GM21423 (cell line): ENCODE measurements around the gene FAM120B.

Experiments used
- ATAC-seq: cut with Tn5 transposase; IDR thresholded peaks from one replicate; pipeline ENCODE4 v1.9.1; 2021; ENCODE audit warnings: mild to moderate bottlenecking, moderate library complexity; ENCODE audit not compliant: unreplicated experiment

Gene FAM120B

DNA sequence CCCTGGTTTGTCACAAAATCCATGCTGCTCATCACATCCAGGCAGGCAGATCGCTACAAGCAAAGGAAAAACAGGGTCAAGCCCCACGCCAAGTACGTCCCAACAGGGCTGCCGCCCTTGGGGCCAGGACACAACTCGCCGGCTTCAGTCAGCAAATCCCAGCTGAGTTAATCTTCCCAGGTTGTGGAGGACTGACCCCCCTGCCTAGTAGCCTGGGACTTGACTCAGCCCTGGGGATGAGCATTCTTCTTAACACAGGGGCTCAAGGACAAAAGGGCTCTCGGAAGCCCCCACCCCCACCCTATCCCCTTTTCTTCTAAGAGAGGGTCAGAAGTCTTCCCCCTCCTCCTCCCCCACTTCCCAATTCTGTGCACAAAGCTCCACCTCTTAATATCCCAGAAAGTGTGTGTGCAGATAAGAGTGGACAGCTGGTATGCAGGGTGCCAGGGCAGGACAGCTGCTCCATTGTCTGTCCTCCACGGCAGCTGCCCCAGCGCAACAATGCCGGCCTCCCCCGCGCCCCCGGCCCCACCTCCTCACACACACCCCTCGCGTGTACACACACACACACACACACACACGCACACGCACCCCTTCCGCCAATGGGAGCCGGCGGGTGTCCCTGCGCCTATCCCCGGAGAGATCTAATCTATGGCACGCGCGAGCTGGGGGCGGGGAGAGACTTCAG, 20.2 kb upstream of the FAM120B start:
- no peak for ATAC-seq

DNA sequence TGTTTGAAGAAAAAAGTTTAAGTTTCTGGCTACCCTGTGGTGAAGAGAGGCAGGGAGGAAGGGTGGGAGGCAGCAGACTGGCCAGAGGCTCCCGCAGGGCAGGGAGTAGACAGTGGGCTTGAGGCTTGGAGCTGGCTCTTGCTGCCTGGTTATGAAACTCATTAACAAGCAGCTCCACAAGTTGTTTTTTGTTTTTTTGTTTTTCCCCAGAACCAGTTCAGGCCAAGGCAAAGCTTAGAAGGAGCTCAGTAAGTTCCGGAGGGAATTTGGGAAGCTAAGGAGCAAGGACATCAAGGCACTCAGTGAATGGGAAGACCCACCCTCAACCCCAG, 19.7 kb upstream of the FAM120B start:
- no peak for ATAC-seq

DNA sequence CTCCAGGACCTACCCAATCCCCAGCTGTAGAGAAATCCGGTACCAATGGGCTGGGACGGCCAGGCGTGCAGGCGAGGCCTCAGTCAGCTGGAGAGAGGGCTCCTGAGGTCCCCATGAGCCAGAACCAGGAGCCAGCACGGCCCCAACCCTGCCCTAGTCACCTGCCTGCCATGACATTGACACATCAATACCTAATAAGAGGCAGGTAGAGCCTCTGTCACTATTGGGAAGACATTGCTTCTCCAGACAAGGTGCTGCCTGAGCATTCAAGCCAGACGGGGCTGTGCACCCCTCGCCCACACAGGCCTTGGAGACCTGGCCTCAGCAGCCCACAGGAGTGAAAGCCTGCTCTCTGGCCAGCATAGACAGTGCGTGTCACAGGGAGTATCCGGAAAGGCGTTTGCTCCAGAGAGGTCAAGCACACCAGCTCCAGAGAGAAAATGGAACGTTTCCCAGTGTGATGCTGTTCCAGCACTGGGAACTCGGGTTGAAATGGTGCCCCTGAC, 19.1 kb upstream of the FAM120B start:
- no peak for ATAC-seq

DNA sequence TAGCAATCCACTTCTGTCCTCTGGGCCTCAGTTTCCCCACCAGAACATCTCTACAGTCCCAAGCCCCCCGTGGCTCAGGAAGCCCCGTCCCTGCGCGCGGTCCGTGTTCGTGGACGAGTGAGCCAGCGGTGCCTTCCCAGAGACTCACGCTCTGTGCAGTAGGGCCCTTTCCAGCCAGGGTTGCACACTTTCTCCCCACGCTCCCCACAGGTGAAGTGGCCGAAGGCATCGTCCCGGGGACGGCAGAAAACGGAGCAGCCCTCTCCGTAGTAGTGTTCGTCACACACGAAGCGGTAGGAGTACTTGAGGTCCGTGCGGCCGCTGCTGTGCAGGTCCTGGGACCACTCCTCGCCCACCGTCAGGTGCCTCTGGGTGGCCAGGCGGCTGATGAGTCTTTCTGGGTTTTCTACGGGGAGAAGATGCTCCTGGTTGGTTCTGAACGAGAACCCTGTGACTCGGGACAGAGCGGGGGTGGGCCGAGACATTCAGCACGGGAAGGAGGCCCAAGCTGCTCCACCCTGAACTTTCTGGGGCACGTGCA, 18.4 kb upstream of the FAM120B start:
- no peak for ATAC-seq

DNA sequence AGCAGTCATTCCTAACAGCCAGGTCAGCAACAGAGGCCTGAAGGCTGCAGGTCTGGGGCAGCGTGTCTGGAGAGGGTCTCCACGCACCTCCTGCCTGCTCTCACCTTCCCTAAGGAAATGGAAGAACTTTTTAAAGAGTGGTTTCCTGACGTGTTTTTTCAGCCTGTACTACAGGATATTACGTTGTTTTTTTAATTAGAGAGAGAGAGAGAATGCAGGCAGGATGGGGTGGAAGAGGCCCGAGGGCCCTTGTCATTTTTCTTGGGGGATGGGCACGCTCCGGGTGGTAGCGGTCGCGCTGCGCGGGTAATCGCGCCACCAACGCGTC, 17.7 kb upstream of the FAM120B start:
- no peak for ATAC-seq

DNA sequence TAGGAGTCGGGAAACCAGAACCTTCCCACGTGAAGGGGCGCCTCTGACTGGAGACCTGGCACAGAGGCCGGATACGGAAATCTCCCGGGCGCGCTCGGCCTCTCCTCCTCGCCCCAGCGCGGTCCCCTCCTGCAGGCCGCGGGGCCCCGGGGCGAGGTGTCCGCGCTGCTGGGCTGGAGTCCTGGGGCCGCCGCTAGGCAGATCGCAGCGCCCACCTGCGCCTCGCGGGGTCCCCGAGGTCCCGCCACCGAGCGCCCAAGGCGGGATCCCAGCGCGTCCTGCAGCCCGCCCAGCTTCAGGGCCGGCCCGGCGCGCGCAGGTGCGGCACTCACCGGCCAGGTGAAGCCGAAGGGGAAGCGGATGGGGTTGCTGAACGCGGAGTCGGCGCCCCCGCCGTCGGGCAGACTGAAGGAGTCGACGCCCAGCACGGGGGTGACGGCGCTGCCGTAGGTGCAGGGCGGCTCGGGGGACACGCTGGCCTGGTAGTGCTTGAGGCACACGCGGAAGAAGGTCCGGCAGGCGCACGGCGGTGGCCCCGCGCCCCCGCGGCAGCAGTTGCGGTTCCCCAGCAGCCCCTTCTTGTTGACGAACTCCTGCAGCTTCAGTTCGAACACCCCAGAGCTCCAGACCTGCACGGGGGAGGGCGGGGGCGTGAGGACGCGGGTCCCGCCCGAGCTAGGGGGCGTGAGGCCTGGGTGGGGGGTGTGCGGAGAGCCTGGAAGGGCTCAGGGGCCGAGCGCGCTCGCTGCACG, 17.2 kb upstream of the FAM120B start:
- no peak for ATAC-seq

DNA sequence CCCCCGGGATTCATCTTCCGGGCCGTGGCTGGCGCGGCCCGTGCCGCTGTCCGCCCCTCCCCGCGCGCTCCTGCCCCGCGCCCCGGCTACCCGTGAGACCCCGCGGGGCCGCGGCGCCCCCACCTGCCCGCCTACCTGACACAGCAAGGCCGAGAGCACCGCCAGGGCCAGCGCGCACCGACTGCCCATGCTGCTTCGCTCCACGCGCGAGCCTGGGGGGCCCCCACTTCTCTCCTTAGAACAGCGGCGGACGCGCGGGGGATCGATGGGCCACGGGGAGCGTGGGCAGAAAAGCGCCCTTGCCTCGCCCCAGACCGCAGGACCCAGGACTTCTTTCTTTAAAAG, 16.6 kb upstream of the FAM120B start:
- no peak for ATAC-seq

DNA sequence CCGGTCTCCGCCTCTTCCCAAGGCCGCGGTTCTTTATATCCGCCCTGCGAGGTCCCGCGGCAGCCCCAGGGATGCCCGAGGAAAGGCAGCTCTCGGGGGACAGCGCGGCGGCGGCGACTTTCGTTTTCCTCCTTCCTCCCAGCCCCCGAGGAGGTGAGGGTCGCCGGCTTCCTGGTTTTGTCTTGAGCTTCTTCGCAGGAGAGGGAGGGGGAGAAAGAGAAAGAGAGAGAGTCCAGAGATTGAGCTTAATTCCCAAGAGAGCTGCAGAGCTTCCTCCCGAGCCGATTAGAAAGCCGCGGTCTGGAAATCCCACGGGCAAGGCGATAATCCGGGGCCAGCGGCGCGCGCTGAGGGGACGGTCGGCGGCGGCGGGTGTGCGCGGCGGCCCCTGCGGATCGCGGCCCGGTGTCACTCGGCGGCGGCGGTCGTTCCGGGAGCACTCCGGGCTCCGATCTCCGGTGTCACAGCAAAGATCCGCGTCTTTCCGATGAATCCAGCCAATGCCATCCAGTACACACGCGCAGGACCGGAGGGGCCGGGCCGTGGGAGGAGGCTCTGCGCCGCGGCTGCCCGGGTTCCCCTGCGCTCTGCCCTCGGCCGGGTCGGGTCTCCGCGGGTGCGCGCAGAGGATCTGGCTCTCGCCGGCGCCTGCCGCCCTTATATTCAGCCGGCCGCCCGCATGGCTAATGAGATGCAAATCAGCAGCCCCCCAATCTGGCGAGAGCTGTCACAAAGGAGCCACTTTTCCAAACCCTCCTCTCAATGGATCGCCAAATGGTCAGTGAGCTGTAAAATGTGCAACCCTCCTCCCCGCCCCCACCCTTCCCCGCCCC, 16.0 kb upstream of the FAM120B start, which contains the start of gene DLL1:
TSS of gene DLL1 (minus strand) at position 783 of the 833 bp plus-strand sequence. CDS start 939 bp downstream, outside the sequence.
- ATAC-seq: no peak

DNA sequence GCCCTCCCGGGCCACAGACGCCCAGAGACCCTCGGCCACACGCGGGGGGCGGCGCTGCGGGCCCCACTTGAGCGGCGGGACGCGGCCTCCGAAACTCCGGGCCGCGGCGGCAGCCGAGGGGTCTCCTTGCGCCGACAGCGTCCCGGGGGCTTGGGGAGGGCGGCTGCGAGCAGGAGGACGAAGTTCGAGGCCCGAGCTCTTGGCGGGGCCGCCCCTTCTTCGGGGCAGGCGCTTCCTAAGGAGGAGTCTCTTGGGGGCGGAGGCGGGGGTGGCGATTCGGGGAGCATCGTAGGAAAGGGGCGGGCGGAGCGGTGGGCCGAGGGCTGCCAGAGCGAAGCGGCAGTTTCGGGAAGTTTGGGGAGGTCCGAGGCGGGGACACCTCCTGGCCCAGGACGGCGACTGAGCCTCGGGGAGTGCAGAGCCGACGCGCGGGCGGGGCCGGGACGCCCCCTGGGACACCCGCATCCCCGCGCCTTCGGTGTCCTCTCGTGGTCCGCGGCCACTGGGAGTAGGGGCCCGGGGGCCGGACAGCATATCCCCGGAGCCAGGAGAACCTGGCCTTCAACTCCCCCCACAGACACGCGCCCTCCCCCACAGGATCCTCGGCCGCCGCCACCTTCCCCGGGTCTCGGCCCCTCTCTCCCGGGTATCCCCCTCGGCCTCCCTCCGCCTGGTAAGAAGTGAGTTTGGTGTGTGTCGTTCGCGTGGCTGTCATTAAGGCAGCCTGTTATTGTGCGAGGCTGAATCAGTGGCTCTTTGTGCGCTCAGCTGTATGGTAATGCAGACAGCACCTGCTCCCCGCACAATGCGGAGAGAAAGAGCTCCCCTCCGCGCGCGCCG, 15.1 kb upstream of the FAM120B start:
- peak; percentile 28 for ATAC-seq

DNA sequence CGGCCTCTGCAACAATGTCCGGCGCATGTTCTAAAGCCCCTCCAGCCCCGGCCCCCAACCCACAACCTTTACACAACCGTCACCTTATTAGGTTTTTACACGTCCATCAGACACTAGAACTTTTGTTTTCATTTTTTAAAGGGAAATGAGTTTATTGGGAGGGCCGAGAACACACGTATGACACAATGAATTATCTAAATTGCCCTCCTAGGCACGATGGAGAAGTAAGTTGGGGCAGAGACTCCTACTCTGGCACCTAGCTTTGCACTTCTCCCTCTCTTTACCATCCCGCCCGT, 14.5 kb upstream of the FAM120B start:
- ATAC-seq: no peak

DNA sequence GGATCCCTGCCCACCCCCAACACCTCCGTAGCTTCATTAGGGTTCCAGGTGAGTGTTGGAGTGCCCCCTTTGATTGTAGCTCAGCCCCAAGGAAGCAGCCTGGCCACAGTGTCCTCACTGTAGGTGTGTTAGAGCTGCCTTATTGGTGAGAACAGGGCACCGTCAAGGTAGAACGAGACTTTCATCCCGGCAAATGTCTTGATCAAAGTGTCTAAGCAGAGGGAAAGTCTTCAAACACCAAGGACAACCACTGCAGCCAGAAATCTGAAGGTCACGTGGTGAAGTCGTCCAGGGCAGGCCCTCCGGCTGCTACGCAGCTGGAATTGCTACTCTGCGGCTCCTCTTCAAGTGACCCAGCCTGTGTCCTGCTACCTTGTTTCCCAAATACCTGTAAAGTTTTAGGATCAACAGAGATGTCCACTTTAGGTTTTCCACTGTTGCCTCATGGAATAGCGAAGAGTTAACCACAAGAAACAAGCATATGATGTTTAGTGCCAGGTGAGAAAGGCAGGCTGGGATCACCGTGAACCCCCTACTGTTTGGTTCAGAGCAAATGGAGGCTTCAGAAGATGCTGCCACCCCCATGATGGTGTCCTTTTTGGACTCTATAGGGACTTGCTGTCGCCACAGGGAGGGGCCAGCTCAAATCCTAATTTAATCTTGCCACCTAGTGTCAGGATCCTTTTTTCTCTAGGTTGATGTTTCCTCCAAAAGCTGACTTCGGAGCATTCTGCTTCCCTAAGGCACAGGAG, 14.0 kb upstream of the FAM120B start:
- no peak for ATAC-seq

DNA sequence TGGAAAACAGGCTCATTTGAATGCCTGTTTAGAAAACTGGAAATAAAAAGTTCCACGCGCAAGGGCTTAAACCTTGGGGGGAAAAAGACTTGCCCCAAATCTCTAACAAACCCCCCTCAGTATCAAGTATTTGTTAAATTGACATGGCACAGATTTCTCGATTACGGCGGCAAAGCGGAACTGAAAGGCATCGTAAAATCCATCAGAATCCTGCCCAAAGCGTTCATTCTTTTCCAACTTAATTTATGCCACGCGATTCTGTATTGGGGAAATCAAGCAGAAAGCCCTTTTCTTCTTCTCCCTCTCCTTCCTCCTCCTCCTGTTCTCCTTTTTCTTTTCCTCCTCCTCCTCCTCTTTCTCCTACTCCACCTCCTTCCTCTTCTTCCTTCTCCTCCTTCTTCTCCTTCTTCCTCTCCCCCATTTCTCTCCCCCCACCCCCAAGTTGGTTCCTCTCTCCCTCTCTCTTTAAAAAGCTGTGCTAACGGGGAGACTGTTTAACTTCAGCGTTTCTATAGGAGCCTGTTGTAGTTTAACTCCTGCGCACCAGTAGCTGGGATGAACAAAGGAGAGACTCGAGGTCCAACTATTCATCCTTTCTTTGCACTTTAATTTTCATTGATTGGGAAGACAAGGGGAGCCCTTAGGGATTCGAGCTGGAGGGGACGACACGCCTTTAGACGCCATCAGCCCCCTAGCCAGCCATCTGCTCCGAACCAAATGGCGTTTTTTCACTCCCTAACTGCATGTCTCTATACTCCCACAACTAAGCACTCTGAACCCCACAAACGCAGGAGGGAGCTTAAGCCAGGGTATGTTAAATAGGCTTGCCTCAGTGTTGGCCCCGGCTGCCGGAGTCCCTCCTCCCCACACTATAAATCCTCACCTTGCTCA, 13.0 kb upstream of the FAM120B start:
- no peak for ATAC-seq

DNA sequence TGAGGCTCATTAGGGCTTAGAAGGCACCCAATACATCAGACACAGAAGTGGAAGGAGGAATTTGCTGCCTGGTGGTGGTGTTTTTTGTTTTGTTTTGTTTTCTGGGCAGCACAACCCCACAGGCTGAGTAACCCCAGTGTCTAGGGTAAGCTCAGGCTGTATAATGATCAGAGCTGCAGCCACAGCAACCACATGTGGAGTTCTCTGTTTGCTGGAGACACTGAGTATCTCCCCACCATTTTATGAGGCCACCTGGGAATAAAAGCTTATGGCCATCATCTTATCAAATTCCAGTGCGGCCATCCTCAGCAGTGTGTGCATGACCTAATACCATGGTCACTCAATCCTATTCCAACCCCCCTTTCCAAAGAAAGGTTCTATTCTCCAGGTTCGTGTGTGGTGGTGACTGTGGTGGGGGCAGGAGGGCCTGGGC, 12.2 kb upstream of the FAM120B start:
- ATAC-seq: no peak

DNA sequence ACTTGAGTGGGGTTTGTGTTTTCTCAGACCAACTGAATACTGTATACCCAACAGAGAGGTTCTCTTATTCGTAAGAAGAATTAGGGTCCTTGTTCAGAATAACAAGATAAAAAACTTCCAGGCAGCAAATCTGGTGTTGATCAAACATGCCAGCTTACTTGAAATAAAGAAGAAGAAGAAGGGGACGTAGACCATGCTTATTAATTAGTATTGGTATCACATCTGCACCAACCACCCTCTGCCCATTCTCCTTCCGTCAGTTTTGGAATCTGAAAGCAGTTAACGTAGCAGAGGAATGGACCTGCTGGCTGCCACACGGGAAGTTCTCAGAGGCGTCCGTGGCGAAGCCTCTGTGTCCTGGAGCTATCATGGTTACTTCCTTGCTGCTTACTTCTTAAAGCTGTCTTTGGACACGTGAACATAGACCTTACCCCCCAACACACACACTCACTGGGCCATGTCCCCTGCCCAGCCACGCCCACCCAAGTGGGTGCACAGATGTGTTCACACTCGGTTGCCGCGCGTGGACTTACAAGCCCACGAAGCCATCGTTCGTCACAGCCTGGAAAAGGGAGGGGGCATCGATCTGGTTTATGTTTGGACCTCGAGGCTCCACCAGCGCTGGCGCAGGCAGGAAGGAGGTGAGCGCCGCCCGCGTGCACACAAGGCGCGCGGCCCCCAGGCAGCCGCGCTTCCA, 11.6 kb upstream of the FAM120B start:
- no peak for ATAC-seq

DNA sequence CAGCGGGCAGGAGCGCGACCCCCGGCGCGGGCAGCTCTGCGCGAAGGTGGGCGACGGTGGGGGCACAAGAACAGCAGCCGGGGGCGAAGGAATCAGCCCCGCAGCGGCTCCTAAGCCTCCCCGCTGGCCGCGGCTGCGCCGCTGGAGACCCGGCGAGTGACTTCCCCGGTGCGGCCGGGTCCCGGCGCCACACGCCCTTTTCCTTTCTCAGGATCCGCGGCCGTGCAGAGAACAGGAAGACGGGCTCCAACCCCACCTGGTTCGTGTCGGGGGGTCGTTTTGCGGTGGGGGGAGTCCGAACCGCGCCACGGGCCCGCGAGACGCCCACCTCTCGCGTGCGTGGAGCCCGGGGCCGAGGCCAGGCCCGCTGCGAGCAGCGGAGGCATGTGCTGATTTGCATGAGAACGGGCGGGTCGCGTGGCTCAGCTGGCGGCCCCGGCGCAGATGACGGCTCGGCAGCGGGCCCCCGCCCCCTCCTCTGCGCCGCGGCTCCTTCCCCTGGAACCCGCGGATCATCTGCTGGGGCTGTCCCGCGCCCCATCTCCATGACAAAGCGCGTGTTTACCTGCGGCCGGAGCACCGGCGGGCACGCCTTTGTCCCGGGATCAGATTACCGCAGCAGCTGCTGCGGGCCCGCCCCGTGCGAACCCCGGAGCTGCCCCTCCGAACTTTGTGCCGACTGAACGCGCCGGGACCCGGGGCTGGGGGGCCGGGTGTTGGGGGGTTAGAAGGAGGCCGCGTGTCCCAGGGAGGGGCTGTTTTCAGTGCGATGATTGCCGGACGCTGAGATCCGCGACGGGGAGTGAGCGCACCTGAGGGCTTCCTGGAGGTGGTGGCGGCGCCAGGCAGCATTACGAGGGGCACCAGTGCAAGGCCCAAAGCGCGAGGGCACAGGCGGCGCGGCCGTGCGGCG, 10.8 kb upstream of the FAM120B start:
- peak; percentile 55 for ATAC-seq

DNA sequence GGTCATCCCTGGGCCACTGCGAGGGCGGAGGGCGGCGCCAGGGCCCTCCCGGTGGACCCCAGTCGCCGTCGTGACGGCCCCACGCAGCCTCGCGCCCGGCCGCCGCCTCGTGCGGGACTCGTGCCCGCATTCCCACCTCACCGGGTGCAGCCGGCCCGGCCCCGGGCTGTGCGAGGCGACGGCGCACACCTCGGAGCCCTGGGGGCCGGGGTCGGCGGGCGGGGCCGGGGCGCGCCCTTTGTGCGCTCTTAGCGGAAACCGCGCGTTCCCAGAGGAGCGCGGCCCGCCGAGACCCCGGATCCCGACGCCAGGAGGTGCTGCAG, 10.2 kb upstream of the FAM120B start:
- no peak for ATAC-seq

DNA sequence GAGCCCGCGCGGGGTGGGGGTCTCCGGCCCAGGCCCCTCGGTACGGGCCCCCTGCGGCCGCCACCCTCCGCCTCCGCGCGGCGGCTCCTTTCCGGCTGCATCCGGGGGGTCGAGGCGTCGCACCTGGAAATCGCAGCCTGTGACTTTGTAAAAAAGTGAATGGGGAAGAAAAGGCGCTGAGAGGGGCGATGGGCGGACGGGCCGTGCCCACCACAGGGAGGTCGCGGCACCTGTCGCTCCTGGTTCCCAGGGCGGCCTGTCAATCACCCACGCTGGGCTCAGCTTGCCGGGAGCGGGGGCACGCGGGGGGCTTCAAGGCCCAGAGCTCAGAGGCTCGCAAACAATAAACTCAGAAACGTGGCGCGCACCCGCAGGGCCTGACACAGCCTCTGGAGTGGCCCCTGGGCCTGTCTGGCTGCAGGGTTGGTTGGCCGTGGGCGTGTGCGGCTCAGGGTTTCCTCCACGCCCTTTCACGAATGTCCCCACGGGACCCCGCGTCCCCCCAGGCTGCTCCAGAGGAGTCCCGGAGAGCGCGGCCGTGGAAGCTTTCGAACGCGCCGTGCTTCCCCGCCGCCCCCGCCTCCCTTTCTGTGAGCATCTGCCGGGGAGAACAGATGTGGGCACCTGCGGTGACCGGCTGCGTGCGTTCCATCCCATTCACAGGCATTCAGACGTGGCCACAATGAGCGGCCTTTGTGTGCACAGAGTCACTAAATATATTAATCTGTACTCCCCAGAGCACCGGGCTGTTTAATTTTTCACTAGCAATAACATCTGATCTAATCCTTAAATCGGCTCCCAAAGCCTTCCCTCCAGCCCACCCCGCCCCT, 9.6 kb upstream of the FAM120B start:
- ATAC-seq: no peak
